Measurements from ENCODE around the gene GRIN2A. TPM values are rescaled to one million over a fixed set of nuclear protein-coding genes. Genes with fewer than 3 reads are reported as not detected.

Gene GRIN2A
- total RNA-seq, 4 donors from 2014 or later = 0.25 to 26.1 (median 13.5) TPM

- H3K36me3 ChIP-seq = no peaks in the 10 kb centered on the region
- TF ChIP-seq POLR2AphosphoS5 (IDR thresholded peaks at IDR 0.05) = no peak
- TF ChIP-seq, protein P1, sequence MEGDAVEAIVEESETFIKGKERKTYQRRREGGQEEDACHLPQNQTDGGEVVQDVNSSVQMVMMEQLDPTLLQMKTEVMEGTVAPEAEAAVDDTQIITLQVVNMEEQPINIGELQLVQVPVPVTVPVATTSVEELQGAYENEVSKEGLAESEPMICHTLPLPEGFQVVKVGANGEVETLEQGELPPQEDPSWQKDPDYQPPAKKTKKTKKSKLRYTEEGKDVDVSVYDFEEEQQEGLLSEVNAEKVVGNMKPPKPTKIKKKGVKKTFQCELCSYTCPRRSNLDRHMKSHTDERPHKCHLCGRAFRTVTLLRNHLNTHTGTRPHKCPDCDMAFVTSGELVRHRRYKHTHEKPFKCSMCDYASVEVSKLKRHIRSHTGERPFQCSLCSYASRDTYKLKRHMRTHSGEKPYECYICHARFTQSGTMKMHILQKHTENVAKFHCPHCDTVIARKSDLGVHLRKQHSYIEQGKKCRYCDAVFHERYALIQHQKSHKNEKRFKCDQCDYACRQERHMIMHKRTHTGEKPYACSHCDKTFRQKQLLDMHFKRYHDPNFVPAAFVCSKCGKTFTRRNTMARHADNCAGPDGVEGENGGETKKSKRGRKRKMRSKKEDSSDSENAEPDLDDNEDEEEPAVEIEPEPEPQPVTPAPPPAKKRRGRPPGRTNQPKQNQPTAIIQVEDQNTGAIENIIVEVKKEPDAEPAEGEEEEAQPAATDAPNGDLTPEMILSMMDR (IDR thresholded peaks at IDR 0.05) = no peak
- TF ChIP-seq POLR2A (IDR thresholded peaks at IDR 0.05) = no peak
- TF ChIP-seq EP300 (IDR thresholded peaks at IDR 0.05) = no peak
- H3K4me3 ChIP-seq = no peak overlapping the region
- no peaks in the 10 kb centered on the region for H3K27me3 ChIP-seq
- 83 to 87% methylated on average over 5 to 6 of the region's 7 CpGs for WGBS, 2 donors (ENCODE audit: low coverage in 1 of 2)
- no peak for ATAC-seq
- no peak overlapping the region for H3K27ac ChIP-seq
- H3K4me1 ChIP-seq = no peaks in the 10 kb centered on the region
- no peaks in the 10 kb centered on the region for H3K9me3 ChIP-seq
These were observed 189.8 kb downstream of the GRIN2A start for GRCh38 chr16:9992441-9992840.

DNA sequence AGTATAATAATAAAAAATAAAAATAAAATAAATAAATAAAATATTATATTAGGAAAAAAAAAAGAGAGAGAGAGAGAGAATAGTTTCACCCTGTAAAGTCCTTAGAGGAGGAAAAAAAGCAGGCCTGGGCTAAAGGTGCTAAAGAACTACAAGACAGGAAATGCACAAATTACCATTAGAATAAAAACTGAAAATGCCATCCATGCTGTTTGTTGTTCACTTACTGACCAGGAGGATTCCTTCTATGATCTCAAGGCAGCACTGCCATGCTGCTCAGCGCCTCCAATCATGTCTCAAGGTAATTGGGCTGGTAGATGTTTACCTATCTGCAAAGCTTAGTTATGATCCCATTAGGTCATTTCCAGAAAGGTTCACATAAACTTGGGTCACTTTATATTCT is 201.2 kb downstream of the GRIN2A start:
- Histone ChIP-seq H3K9me3 (no peaks in the 10 kb centered on the region), H3K27ac (no peak overlapping the region), H3K27me3 (no peaks in the 10 kb centered on the region), H3K4me1 (no peaks in the 10 kb centered on the region), H3K4me3 (no peak overlapping the region), H3K36me3 (no peaks in the 10 kb centered on the region)
- TF ChIP-seq, protein P1 (IDR thresholded peaks at IDR 0.05) = no peak
- TF ChIP-seq POLR2AphosphoS5 (IDR thresholded peaks at IDR 0.05) (no peak), EP300 (IDR thresholded peaks at IDR 0.05) (no peak), POLR2A (IDR thresholded peaks at IDR 0.05) (no peak)
- 63 to 71% methylated on average over 1 of the region's 1 CpG for WGBS, 2 donors (ENCODE audit: low coverage in 1 of 2)
- ATAC-seq = no peak

- Histone ChIP-seq H3K4me3 (no peak overlapping the region), H3K27ac (no peak overlapping the region), H3K27me3 (no peaks in the 10 kb centered on the region), H3K36me3 (no peaks in the 10 kb centered on the region), H3K4me1 (no peaks in the 10 kb centered on the region), H3K9me3 (no peaks in the 10 kb centered on the region)
- WGBS, 2 donors (ENCODE audit: low coverage in 1 of 2) = 81 to 83% methylated on average over 1 to 2 of the region's 2 CpGs
- no peak for ATAC-seq
- TF ChIP-seq EP300 (IDR thresholded peaks at IDR 0.05) (no peak), POLR2A (IDR thresholded peaks at IDR 0.05) (no peak), POLR2AphosphoS5 (IDR thresholded peaks at IDR 0.05) (no peak)
- TF ChIP-seq, protein P1 (IDR thresholded peaks at IDR 0.05) = no peak
These were observed 204.0 kb downstream of the GRIN2A start for GRCh38 chr16:9978160-9978725.

GRCh38 chr16:9977333-9977897 is 204.8 kb downstream of the GRIN2A start:
- ATAC-seq = no peak
- Histone ChIP-seq H3K4me3 (no peak overlapping the region), H3K9me3 (no peaks in the 10 kb centered on the region), H3K4me1 (no peaks in the 10 kb centered on the region), H3K36me3 (no peaks in the 10 kb centered on the region), H3K27ac (no peak overlapping the region), H3K27me3 (no peaks in the 10 kb centered on the region)
- WGBS, 2 donors (ENCODE audit: low coverage in 1 of 2) = 82% methylated on average over 5 to 7 of the region's 7 CpGs
- TF ChIP-seq POLR2A (IDR thresholded peaks at IDR 0.05) (no peak), POLR2AphosphoS5 (IDR thresholded peaks at IDR 0.05) (no peak), EP300 (IDR thresholded peaks at IDR 0.05) (no peak)
- TF ChIP-seq, protein P1 (IDR thresholded peaks at IDR 0.05) = no peak

DNA sequence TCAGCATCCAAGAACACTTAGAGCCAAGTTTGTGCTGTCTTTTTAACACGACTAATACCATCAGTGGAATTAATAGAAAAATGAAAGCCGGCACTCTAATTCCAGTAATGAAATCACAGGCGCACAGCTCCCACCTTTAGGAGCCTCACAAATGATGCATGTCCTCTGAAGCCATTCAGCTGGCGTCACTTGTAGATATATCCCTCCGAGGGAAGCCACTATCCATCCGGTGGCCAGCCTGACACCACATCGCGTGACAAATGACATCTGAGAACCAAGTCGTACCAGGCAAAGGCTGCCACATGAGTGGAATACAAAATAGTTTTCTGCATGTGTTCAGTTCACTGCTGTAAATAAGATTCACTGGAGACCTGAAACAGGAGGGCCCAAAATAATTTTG is 205.6 kb downstream of the GRIN2A start:
- TF ChIP-seq, protein P1 (IDR thresholded peaks at IDR 0.05) = no peak
- TF ChIP-seq POLR2AphosphoS5 (IDR thresholded peaks at IDR 0.05) (no peak), EP300 (IDR thresholded peaks at IDR 0.05) (no peak)
- Histone ChIP-seq H3K27ac (no peak overlapping the region), H3K4me1 (no peaks in the 10 kb centered on the region), H3K36me3 (no peaks in the 10 kb centered on the region), H3K9me3 (no peaks in the 10 kb centered on the region), H3K4me3 (no peak overlapping the region), H3K27me3 (no peaks in the 10 kb centered on the region)
- WGBS, 2 donors (ENCODE audit: low coverage in 1 of 2) = 93% methylated on average over 2 of the region's 9 CpGs; no CpG with 5 or more reads in 1 of the 2 donors
- no peak for ATAC-seq

Measured in gastroesophageal sphincter (tissue), 4 donors.